Measurements from ENCODE around the gene CFB.

Gene CFB

GRCh38 chr6:31948306-31948705 lies 2.4 kb downstream of the CFB start:
- ATAC-seq: no peak
- TF ChIP-seq ZNF70 (CRISPR knock-in tag; IDR thresholded peaks at IDR 0.05): no peak

DNA sequence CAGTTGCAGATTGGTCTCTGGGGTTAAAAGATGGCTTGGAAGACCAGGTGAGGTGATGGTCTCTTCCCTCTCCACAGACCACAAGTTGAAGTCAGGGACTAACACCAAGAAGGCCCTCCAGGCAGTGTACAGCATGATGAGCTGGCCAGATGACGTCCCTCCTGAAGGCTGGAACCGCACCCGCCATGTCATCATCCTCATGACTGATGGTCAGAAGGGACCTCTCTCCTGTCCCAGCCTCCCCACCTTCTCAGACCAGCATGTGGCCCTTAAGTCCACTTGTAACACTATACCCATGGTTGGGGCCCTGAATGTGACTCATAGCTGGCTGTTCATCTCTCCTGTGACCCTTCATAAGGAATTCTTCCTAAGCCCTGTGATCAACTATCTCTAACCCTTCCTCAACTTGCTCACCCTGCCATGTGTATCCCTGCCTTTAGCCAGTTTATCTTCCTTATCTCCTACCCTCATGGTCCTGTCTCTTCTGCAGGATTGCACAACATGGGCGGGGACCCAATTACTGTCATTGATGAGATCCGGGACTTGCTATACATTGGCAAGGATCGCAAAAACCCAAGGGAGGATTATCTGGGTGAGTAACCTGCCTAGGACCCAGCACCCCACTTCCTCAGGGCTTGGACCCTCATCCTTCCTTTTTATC lies 3.0 kb downstream of the CFB start:
- TF ChIP-seq PPARA (CRISPR knock-in tag; IDR thresholded peaks at IDR 0.05; ENCODE audit: borderline replicate concordance) (no peak), POU6F1 (CRISPR knock-in tag; IDR thresholded peaks at IDR 0.05; ENCODE audit: borderline replicate concordance, low read depth) (no peak), OSR1 (CRISPR knock-in tag; IDR thresholded peaks at IDR 0.05) (no peak), ESRRG (CRISPR knock-in tag; IDR thresholded peaks at IDR 0.05) (no peak), TOX (CRISPR knock-in tag; IDR thresholded peaks at IDR 0.05; ENCODE audit: borderline replicate concordance) (no peak), TCF4 (CRISPR knock-in tag; IDR thresholded peaks at IDR 0.05; ENCODE audit: borderline replicate concordance) (no peak)
- TF ChIP-seq, protein P1, sequence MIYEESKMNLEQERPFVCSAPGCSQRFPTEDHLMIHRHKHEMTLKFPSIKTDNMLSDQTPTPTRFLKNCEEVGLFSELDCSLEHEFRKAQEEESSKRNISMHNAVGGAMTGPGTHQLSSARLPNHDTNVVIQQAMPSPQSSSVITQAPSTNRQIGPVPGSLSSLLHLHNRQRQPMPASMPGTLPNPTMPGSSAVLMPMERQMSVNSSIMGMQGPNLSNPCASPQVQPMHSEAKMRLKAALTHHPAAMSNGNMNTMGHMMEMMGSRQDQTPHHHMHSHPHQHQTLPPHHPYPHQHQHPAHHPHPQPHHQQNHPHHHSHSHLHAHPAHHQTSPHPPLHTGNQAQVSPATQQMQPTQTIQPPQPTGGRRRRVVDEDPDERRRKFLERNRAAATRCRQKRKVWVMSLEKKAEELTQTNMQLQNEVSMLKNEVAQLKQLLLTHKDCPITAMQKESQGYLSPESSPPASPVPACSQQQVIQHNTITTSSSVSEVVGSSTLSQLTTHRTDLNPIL (CRISPR knock-in tag; IDR thresholded peaks at IDR 0.05; ENCODE audit: low read depth): no peak
- TF ChIP-seq, protein P2, sequence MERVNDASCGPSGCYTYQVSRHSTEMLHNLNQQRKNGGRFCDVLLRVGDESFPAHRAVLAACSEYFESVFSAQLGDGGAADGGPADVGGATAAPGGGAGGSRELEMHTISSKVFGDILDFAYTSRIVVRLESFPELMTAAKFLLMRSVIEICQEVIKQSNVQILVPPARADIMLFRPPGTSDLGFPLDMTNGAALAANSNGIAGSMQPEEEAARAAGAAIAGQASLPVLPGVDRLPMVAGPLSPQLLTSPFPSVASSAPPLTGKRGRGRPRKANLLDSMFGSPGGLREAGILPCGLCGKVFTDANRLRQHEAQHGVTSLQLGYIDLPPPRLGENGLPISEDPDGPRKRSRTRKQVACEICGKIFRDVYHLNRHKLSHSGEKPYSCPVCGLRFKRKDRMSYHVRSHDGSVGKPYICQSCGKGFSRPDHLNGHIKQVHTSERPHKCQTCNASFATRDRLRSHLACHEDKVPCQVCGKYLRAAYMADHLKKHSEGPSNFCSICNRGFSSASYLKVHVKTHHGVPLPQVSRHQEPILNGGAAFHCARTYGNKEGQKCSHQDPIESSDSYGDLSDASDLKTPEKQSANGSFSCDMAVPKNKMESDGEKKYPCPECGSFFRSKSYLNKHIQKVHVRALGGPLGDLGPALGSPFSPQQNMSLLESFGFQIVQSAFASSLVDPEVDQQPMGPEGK (CRISPR knock-in tag; IDR thresholded peaks at IDR 0.05; ENCODE audit: borderline replicate concordance): no peak

GRCh38 chr6:31949926-31950548 lies 4.1 kb downstream of the CFB start:
- TF ChIP-seq ZFP30 (CRISPR knock-in tag; IDR thresholded peaks at IDR 0.05) (no peak), ZNF8 (CRISPR knock-in tag; IDR thresholded peaks at IDR 0.05) (no peak), PPARA (CRISPR knock-in tag; IDR thresholded peaks at IDR 0.05; ENCODE audit: borderline replicate concordance) (no peak), CSDC2 (CRISPR knock-in tag; IDR thresholded peaks at IDR 0.05) (no peak), ZC3H10 (CRISPR knock-in tag; IDR thresholded peaks at IDR 0.05) (no peak), TSHZ2 (CRISPR knock-in tag; IDR thresholded peaks at IDR 0.05) (no peak), ISL1 (CRISPR knock-in tag; IDR thresholded peaks at IDR 0.05) (no peak), ARNTL (CRISPR knock-in tag; IDR thresholded peaks at IDR 0.05; ENCODE audit: borderline replicate concordance, low read depth) (no peak), TOX (CRISPR knock-in tag; IDR thresholded peaks at IDR 0.05; ENCODE audit: borderline replicate concordance) (no peak), ESRRG (CRISPR knock-in tag; IDR thresholded peaks at IDR 0.05) (no peak), CSRNP3 (CRISPR knock-in tag; IDR thresholded peaks at IDR 0.05) (no peak)
- TF ChIP-seq, protein P1 (CRISPR knock-in tag; IDR thresholded peaks at IDR 0.05; ENCODE audit: low read depth): no peak
- no peak for ATAC-seq

More for the DNA sequence above, 3.0 kb downstream of the CFB start:
- ATAC-seq: no peak
